ACC112 (cell line): Measurements from ENCODE around the gene KCND1.

Source experiments
- H2AFZ ChIP-seq: fragments of 200-600 bp; sonication (generic); one replicate; pipeline ENCODE4 v1.6.0; 2017; ENCODE audit warnings: antibody characterized with exemption, low read length; ENCODE audit not compliant: unreplicated experiment
- H3K27ac ChIP-seq: fragments of 200-600 bp; sonication (generic); 2 replicates; pipeline ENCODE4 v1.5.1; 2014; ENCODE audit warnings: low read depth, mild to moderate bottlenecking, antibody characterized with exemption, low read length, moderate library complexity
- H3K27me3 ChIP-seq: fragments of 200-600 bp; sonication (generic); 2 replicates; pipeline ENCODE4 v1.6.1; 2014; ENCODE audit warnings: mild to moderate bottlenecking, antibody characterized with exemption, low read length, moderate library complexity, mixed read lengths; ENCODE audit not compliant: insufficient read depth
- H3K36me3 ChIP-seq: fragments of 200-600 bp; sonication (generic); 2 replicates; pipeline ENCODE4 v1.6.1; 2016; ENCODE audit warnings: mild to moderate bottlenecking, antibody characterized with exemption, low read length, moderate library complexity, mixed read lengths; ENCODE audit not compliant: insufficient read depth
- H3K4me1 ChIP-seq: fragments of 200-600 bp; sonication (generic); one replicate; pipeline ENCODE4 v1.6.1; 2016; ENCODE audit warnings: low read length, mixed read lengths; ENCODE audit not compliant: insufficient read depth, unreplicated experiment, control insufficient read depth
- H3K4me3 ChIP-seq: fragments of 200-600 bp; sonication (generic); 2 replicates; pipeline ENCODE4 v1.5.1; 2014; ENCODE audit warnings: mild to moderate bottlenecking, low read depth, low read length
- H3K79me2 ChIP-seq: fragments of 200-600 bp; sonication (generic); one replicate; pipeline ENCODE4 v1.6.0; 2016; ENCODE audit warnings: low read length; ENCODE audit not compliant: control insufficient read depth, unreplicated experiment, insufficient read depth

KCND1 gene

DNA sequence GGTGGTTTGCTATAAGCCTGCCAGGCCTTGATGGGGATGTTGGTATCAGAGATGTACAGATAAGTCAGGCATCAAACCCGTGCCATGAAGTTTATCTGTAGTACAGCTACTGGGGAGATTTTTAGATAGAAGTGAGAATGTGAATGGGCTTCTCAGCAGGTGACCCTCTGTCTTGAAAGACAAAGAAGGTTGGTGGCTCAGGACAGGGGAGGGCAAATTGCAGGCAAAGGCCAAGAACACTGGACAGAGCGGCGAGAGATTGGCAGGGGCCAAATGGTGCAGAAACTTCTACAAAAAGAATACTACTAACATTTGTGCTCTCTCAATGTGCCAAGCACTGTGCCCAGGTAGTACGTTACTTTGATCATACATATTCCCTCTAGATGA lies 50.9 kb downstream of the KCND1 start:
- Histone ChIP-seq H3K4me3 (no peak overlapping the region), H3K36me3 (no peaks in the 10 kb centered on the region), H3K4me1 (peaks cover 10% of the 10 kb centered on the region), H3K27me3 (no peaks in the 10 kb centered on the region), H2AFZ (no peak overlapping the region), H3K27ac (no peak overlapping the region), H3K79me2 (no peaks in the 10 kb centered on the region)

GRCh38 chrX:48919947-48920717 lies 51.5 kb downstream of the KCND1 start:
- no peaks in the 10 kb centered on the region for H3K36me3 ChIP-seq
- no peak overlapping the region for H3K27ac ChIP-seq
- no peaks in the 10 kb centered on the region for H3K79me2 ChIP-seq
- no peak overlapping the region for H3K4me3 ChIP-seq
- H3K27me3 ChIP-seq, result no peaks in the 10 kb centered on the region
- H3K4me1 ChIP-seq, result peaks cover 10% of the 10 kb centered on the region
- H2AFZ ChIP-seq, result no peak overlapping the region

- H3K79me2 ChIP-seq, result no peaks in the 10 kb centered on the region
- H3K27ac ChIP-seq, result peak overlapping the region; percentile 28; the same call in 1 of the 2 replicates
- H3K36me3 ChIP-seq, result no peaks in the 10 kb centered on the region
- H3K4me1 ChIP-seq, result peaks cover 10% of the 10 kb centered on the region
- no peaks in the 10 kb centered on the region for H3K27me3 ChIP-seq
- peak overlapping the region; percentile 87 for H3K4me3 ChIP-seq
- H2AFZ ChIP-seq, result no peak overlapping the region
Observed at GRCh38 chrX:48919360-48919841, 52.2 kb downstream of the KCND1 start.

GRCh38 chrX:48918643-48919340 lies 52.9 kb downstream of the KCND1 start, which contains the start of gene PIM2:
TSS of gene PIM2 (minus strand) at chrX:48919024. CDS start at chrX:48918834, 190 bp downstream.
- Histone ChIP-seq H2AFZ (no peak within 1 kb of the TSS), H3K27ac (peak within 1 kb of the TSS; percentile 28; the same call in 1 of the 2 replicates), H3K79me2 (no peaks in the 10 kb centered on the region), H3K4me1 (peaks cover 10% of the 10 kb centered on the region), H3K27me3 (no peaks in the 10 kb centered on the region), H3K36me3 (no peaks in the 10 kb centered on the region), H3K4me3 (peak within 1 kb of the TSS; percentile 87)

GRCh38 chrX:48918301-48918642 lies 53.4 kb downstream of the KCND1 start:
- no peaks in the 10 kb centered on the region for H3K36me3 ChIP-seq
- H3K4me3 ChIP-seq, result peak overlapping the region; percentile 87
- peaks cover 10% of the 10 kb centered on the region for H3K4me1 ChIP-seq
- no peak overlapping the region for H2AFZ ChIP-seq
- H3K27ac ChIP-seq, result no peak overlapping the region
- H3K79me2 ChIP-seq, result no peaks in the 10 kb centered on the region
- no peaks in the 10 kb centered on the region for H3K27me3 ChIP-seq

DNA sequence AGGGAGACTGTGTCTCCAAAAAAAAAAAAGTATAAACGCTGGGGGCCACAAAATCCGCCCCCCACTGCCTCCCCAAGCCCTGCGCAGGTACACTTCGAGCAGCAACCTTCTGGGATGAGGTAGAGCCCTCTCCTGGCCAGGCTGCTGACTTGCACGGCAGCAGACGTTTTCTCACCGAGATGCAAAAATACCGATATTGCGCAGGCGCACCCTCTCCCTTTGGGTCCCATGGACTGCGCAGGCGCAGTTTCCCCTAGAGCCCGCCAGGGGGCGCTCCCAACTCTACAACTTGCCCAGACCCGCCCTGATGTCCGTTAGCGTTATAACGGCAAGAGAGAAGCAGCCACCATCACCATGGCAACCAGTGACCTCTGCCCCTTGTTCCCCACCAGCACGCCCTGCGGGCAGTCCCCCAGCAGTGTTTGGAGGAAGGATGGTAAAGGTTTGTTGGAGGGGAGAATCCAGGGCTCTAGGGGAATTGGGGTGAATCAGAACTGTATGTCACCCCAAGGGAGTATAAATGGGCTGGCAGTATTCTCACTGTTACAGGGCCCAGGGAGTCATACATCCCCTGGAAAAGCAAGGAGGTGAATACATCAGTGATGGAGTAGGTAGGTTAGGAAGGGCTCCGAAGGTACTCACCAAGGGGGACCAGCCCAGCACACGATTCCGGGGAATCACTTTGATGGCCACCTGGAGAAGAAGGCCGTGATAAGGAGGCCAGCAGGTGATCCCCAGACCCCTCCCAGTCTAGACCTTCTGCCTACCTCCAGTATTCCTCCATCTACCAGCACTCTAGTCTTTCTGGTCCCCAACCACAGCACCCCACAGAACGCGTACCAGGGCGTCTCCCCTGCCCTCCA lies 54.3 kb downstream of the KCND1 start:
- H3K27ac ChIP-seq, result no peak overlapping the region
- peaks cover 10% of the 10 kb centered on the region for H3K4me1 ChIP-seq
- peak overlapping the region; percentile 87 for H3K4me3 ChIP-seq
- H3K79me2 ChIP-seq, result no peaks in the 10 kb centered on the region
- no peaks in the 10 kb centered on the region for H3K36me3 ChIP-seq
- no peaks in the 10 kb centered on the region for H3K27me3 ChIP-seq
- no peak overlapping the region for H2AFZ ChIP-seq

- H3K79me2 ChIP-seq, result peaks cover 16% of the 10 kb centered on the region
- no peak overlapping the region for H2AFZ ChIP-seq
- H3K27me3 ChIP-seq, result no peaks in the 10 kb centered on the region
- peaks cover 7% of the 10 kb centered on the region for H3K4me1 ChIP-seq
- no peak overlapping the region for H3K4me3 ChIP-seq
- no peak overlapping the region for H3K27ac ChIP-seq
- H3K36me3 ChIP-seq, result no peaks in the 10 kb centered on the region
Observed at GRCh38 chrX:48914593-48915493, 56.8 kb downstream of the KCND1 start.

GRCh38 chrX:48913605-48914366 lies 57.9 kb downstream of the KCND1 start:
- H3K79me2 ChIP-seq, result peaks cover 25% of the 10 kb centered on the region
- H3K4me3 ChIP-seq, result no peak overlapping the region
- no peaks in the 10 kb centered on the region for H3K36me3 ChIP-seq
- no peaks in the 10 kb centered on the region for H3K27me3 ChIP-seq
- H3K4me1 ChIP-seq, result no peaks in the 10 kb centered on the region
- no peak overlapping the region for H3K27ac ChIP-seq
- no peak overlapping the region for H2AFZ ChIP-seq

DNA sequence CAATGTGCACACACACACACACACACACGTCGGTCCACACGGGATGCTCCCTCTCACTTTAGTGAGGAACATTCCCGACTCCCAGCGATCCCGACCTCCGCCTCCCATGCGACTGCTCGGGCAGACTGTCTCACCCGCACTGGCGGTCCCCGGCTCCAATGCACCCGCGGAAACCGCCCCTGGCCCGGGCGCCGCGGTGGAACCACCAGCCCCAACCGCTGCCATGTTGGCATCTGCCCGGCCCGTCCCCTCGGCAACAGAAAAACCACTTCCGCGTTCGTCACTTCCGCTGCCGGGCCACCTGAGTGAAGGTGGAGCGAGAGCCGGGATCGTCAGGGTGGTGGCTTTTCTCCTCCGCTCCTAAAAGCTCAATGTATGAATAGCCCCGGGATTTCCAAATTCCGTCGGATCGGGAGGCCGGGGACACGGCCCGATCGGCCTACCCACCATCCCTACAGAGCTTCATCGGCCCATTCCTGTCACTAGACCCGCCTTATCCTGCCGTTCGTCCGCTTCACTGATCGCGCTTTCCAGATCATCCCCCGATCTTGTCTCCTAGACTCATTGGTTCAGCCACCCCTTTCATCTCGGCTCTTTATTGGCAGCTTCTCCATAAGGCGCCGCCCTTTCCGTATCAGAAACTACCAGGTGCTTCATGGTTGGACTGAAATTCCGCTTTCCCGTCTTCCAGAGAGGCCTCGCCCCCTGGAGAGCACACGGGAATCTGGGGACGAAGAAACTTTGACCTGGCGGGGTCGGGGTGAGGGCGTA lies 60.0 kb downstream of the KCND1 start, which contains the start of gene SLC35A2:
TSS of gene SLC35A2 (minus strand) at position 235 of the 771 bp plus-strand sequence. CDS start at position 225, 10 bp downstream.
- H3K27me3 ChIP-seq, result no peaks in the 10 kb centered on the region
- no peaks in the 10 kb centered on the region for H3K4me1 ChIP-seq
- H2AFZ ChIP-seq, result peak within 1 kb of the TSS; percentile 67
- H3K36me3 ChIP-seq, result no peaks in the 10 kb centered on the region
- peaks cover 28% of the 10 kb centered on the region for H3K79me2 ChIP-seq
- peak within 1 kb of the TSS; percentile 52 for H3K27ac ChIP-seq
- peak within 1 kb of the TSS; percentile 85 for H3K4me3 ChIP-seq
